Upper lobe of left lung (tissue), 6 donors: ENCODE data around the gene GTF3C5. TPM values are rescaled to one million over a fixed set of nuclear protein-coding genes. Genes with fewer than 3 reads are reported as not detected.

Experiments
- ATAC-seq, 2 donors: fragments of 200-7000 bp; cut with Tn5 transposase; one replicate each; pipeline ENCODE4 v1.9.1; 2022; ENCODE audit warnings: mild to moderate bottlenecking in 2 of 2, moderate library complexity in 2 of 2; ENCODE audit not compliant: low FRiP score in 2 of 2
- DNase-seq, 2 donors: peaks; one replicate each; pipeline ENCODE4 v3.0.0-alpha.2; 2019 to 2020
- H3K27ac ChIP-seq, 4 donors: fragments of 200-600 bp; sonication (generic); one replicate each; pipeline ENCODE4 v1.5.1; 2016 to 2019
- H3K27me3 ChIP-seq, 4 donors: fragments of 200-600 bp; sonication (generic); one replicate each; pipeline ENCODE4 v1.5.1; 2017 to 2019
- H3K36me3 ChIP-seq, 4 donors: fragments of 200-600 bp; sonication (generic); one replicate each; pipeline ENCODE4 v1.5.1; 2016 to 2019
- H3K4me1 ChIP-seq, 4 donors: fragments of 200-600 bp; sonication (generic); one replicate each; pipeline ENCODE4 v1.5.1; 2018 to 2019
- H3K4me3 ChIP-seq, 4 donors: fragments of 200-600 bp; sonication (generic); one replicate each; pipeline ENCODE4 v1.5.1; 2017 to 2019; ENCODE audit warnings: mild to moderate bottlenecking in 2 of 4, moderate library complexity in 1 of 4
- H3K9me3 ChIP-seq, 4 donors: fragments of 200-600 bp; sonication (generic); one replicate each; pipeline ENCODE4 v1.5.1; 2018 to 2019
- CTCF ChIP-seq, 6 experiments: fragments of 450-650 bp in 4 of 6; fragments of 200-600 bp in 2 of 6; sonication (generic) in 2 of 6; IDR thresholded peaks; one replicate each; pipeline ENCODE4 v1.5.1; 2016 to 2019; ENCODE audit warnings: antibody characterized with exemption in 6 of 6
- EP300 ChIP-seq, 4 donors: sonication (generic); formaldehyde crosslinking; IDR thresholded peaks; one replicate each; pipeline ENCODE4 v1.5.1; 2017; ENCODE audit warnings: antibody characterized with exemption in 4 of 4, control low read depth in 2 of 4
- POLR2A ChIP-seq, 4 donors: fragments of 450-650 bp; IDR thresholded peaks; one replicate each; pipeline ENCODE4 v1.5.1; 2016 to 2017; ENCODE audit warnings: antibody characterized with exemption in 4 of 4, mild to moderate bottlenecking in 2 of 4
- POLR2AphosphoS5 ChIP-seq, 2 donors: sonication (generic); formaldehyde crosslinking; IDR thresholded peaks; one replicate each; pipeline ENCODE4 v1.5.1; 2017; ENCODE audit warnings: antibody characterized with exemption in 2 of 2
- WGBS, 2 donors: methylation state at CpG; one replicate each; pipeline ENCODE4 v1.1.5; 2017 to 2018; 5-methylcytosine and 5-hydroxymethylcytosine counted together
- total RNA-seq, 6 donors: library from RNA; depleted of rRNA in 4 of 6; stranded (reverse); fragments of >200 nt in 4 of 6; gene quantifications; one replicate each; pipeline versions ENCODE4 v1.1.0 to v1.2.1, GENCODE V29; 2016 to 2021
- donor health status: DM: no; HTN: no; CAD: no; lungs with moderate emphysema.
- donor health status: DM: no; HTN: yes; CAD: no; lungs with severe emphysema.

GTF3C5 gene
- total RNA-seq, 6 donors from 2014 or later = 40.9 to 133 (median 49.7) TPM

GRCh38 chr9:133014696-133015095, 16.1 kb upstream of the GTF3C5 start:
- 79 to 86% methylated on average over 4 to 5 of the region's 5 CpGs for WGBS, 2 donors
- Histone ChIP-seq H3K9me3 (peaks cover 0 to 6% (median 0%) of the 10 kb centered on the region in 4 donors), H3K27ac (no peak overlapping the region), H3K4me3 (no peak overlapping the region), H3K4me1 (no peaks in the 10 kb centered on the region), H3K36me3 (no peaks in the 10 kb centered on the region), H3K27me3 (no peaks in the 10 kb centered on the region)
- DNase-seq = no peak
- TF ChIP-seq POLR2AphosphoS5 (IDR thresholded peaks at IDR 0.05) (no peak), POLR2A (IDR thresholded peaks at IDR 0.05) (no peak), CTCF (IDR thresholded peaks at IDR 0.05) (no peak), EP300 (IDR thresholded peaks at IDR 0.05) (no peak)
- no peak for ATAC-seq

DNA sequence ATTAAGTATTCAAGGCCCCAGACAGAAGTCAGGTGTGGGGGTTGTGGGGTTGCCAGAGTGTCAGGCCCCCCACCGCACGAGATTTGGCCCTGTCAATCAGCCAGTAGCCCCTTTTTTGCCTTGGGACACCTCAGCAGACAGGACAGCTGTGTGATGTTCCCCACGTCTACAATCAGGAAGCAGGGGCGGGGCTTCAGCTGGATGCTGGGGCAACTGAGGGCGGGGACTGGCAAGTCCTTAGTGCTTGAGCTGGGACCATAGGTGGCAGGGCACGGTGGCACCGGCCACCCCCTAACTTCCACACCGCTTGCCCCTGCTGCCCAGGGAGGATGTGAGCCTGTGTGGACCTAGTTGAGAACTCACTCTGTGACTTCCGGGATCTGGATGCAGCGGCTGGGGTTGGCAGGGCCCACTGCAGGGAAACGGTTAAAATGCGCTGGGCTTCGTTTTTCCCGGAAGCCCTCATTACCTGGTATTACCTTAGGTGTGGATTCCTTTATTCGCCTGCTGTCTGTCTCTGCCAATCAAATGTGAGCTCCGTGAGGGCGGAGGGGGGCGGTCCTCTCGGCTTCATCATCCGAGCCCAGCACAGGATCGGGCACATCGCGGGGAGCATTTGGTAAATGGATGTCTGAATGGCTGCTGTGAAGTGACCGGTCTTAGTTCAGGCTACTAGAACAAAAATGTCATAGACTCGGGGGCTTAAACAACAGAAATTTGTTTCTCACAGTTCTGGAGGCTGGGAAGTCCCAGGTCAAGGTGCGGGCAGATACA, 7.5 kb upstream of the GTF3C5 start:
- Histone ChIP-seq H3K27ac (no peak overlapping the region), H3K4me3 (no peak overlapping the region), H3K4me1 (peaks cover 0 to 9% (median 3%) of the 10 kb centered on the region in 4 donors), H3K36me3 (no peaks in the 10 kb centered on the region), H3K9me3 (no peaks in the 10 kb centered on the region), H3K27me3 (no peaks in the 10 kb centered on the region)
- ATAC-seq (peak in 1 of 2 donors; percentile 47), DNase-seq (peak; percentile 29 to 55)
- no peak for TF ChIP-seq EP300 (IDR thresholded peaks at IDR 0.05)
- no peak for TF ChIP-seq POLR2A (IDR thresholded peaks at IDR 0.05)
- no peak for TF ChIP-seq CTCF (IDR thresholded peaks at IDR 0.05)
- TF ChIP-seq POLR2AphosphoS5 (IDR thresholded peaks at IDR 0.05) = no peak
- WGBS, 2 donors = 72% methylated on average over 15 to 26 of the region's 26 CpGs

DNA sequence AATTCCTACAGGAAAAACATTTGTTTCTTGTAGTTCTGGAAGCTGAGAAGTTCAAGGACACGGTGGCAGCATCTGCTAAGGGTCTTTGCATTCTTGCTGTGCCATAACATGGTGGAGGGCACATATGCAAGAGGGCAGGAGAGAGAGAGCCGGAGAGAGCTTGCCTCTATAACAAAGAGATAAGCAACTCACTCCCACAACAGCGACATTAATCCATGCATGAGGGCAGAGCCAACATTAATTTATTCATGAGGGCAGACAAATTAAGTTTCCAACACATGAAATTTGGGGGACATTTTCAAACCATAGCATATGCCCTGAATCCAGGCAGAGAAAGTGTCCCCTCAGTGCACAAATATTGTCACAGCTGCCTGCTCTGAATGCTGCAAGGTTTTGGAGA, 4.4 kb upstream of the GTF3C5 start:
- no peak overlapping the region for H3K27ac ChIP-seq
- H3K27me3 ChIP-seq = no peaks in the 10 kb centered on the region
- DNase-seq = no peak
- TF ChIP-seq CTCF (IDR thresholded peaks at IDR 0.05) (no peak), EP300 (IDR thresholded peaks at IDR 0.05) (no peak), POLR2AphosphoS5 (IDR thresholded peaks at IDR 0.05) (no peak), POLR2A (IDR thresholded peaks at IDR 0.05) (no peak)
- no peaks in the 10 kb centered on the region for H3K9me3 ChIP-seq
- H3K36me3 ChIP-seq = no peaks in the 10 kb centered on the region
- no peak overlapping the region for H3K4me3 ChIP-seq
- no peak for ATAC-seq
- WGBS, 2 donors = 73 to 75% methylated on average over 3 of the region's 3 CpGs
- peaks cover 14 to 26% (median 17%) of the 10 kb centered on the region in 4 donors for H3K4me1 ChIP-seq

GRCh38 chr9:133027134-133027533, 3.7 kb upstream of the GTF3C5 start:
- TF ChIP-seq POLR2AphosphoS5 (IDR thresholded peaks at IDR 0.05) (no peak), EP300 (IDR thresholded peaks at IDR 0.05) (no peak), CTCF (IDR thresholded peaks at IDR 0.05) (no peak), POLR2A (IDR thresholded peaks at IDR 0.05) (no peak)
- DNase-seq = no peak

DNA sequence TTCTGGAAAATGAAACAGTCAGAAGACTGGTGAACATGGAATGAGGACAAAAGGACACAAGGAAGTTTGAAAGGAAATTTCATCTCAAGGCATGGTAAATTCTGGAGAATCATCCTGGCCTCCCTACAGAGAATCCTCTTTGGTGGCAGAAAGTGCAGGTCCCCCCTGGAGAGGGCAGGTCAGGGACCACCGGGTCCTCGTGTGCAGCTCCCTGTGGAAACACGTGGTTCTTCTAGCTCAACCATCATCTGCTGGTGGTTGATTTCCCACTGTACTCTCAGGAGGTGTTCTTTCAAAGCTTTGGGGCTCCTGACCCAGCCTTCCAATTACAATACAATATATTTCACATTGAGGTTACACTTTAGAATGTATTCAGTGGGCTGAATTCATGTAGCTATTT, 2.6 kb upstream of the GTF3C5 start:
- Histone ChIP-seq H3K4me1 (peaks cover 22 to 32% (median 29%) of the 10 kb centered on the region in 4 donors), H3K36me3 (no peaks in the 10 kb centered on the region), H3K27ac (no peak overlapping the region), H3K27me3 (no peaks in the 10 kb centered on the region), H3K4me3 (no peak overlapping the region), H3K9me3 (no peaks in the 10 kb centered on the region)
- TF ChIP-seq EP300 (IDR thresholded peaks at IDR 0.05) = no peak
- no peak for TF ChIP-seq POLR2A (IDR thresholded peaks at IDR 0.05)
- TF ChIP-seq POLR2AphosphoS5 (IDR thresholded peaks at IDR 0.05) = no peak
- TF ChIP-seq CTCF (IDR thresholded peaks at IDR 0.05) = no peak
- no peak for ATAC-seq
- no peak for DNase-seq
- WGBS, 2 donors = 78 to 88% methylated on average over 3 of the region's 3 CpGs

More at GRCh38 chr9:133027134-133027533, 3.7 kb upstream of the GTF3C5 start:
- no peak overlapping the region for H3K4me3 ChIP-seq
- peaks cover 21 to 31% (median 23%) of the 10 kb centered on the region in 4 donors for H3K4me1 ChIP-seq
- H3K27me3 ChIP-seq = no peaks in the 10 kb centered on the region
- H3K36me3 ChIP-seq = no peaks in the 10 kb centered on the region
- ATAC-seq = no peak
- 41 to 51% methylated on average over 5 of the region's 5 CpGs for WGBS, 2 donors
- no peaks in the 10 kb centered on the region for H3K9me3 ChIP-seq
- H3K27ac ChIP-seq = no peak overlapping the region
